Small intestine (tissue), 7 donors: ENCODE data around the gene METTL8. TPM values are rescaled to one million over a fixed set of nuclear protein-coding genes. Genes with fewer than 3 reads are reported as not detected.

Experiments used
- DNase-seq, 2 donors: peaks; one replicate each; pipeline versions ENCODE4 v3.0.0 to v3.0.0-alpha.2; 2013
- FAIRE-seq: peaks from 2 replicates; lab custom pipeline; 2012; peaks lifted over from hg19 to GRCh38; lab: Jason Lieb, UNC
- H3K27ac ChIP-seq, 3 donors: one replicate each; pipeline ENCODE4 v1.5.1; 2013; ENCODE audit warnings: low read length in 2 of 3, mild to moderate bottlenecking in 2 of 3, control low read depth in 1 of 3, inconsistent platforms in 1 of 3, low read depth in 1 of 3, moderate library complexity in 1 of 3
- H3K27me3 ChIP-seq, 3 donors: one replicate each; pipeline ENCODE4 v1.6.1; 2013; ENCODE audit warnings: low read length in 3 of 3, inconsistent platforms in 1 of 3; ENCODE audit not compliant: control insufficient read depth in 3 of 3, insufficient read depth in 3 of 3
- H3K36me3 ChIP-seq, 3 donors: one replicate each; pipeline ENCODE4 v1.6.1; 2013; ENCODE audit warnings: low read length in 3 of 3, inconsistent platforms in 1 of 3, low read depth in 1 of 3, mild to moderate bottlenecking in 1 of 3, moderate library complexity in 1 of 3; ENCODE audit not compliant: control insufficient read depth in 3 of 3, insufficient read depth in 2 of 3
- H3K4me1 ChIP-seq, 3 donors: one replicate each; pipeline ENCODE4 v1.6.1; 2013; ENCODE audit warnings: low read length in 2 of 3, inconsistent platforms in 1 of 3, low read depth in 1 of 3, mild to moderate bottlenecking in 1 of 3, moderate library complexity in 1 of 3; ENCODE audit not compliant: control insufficient read depth in 3 of 3, insufficient read depth in 2 of 3
- H3K4me3 ChIP-seq, 3 donors: one replicate each; pipeline ENCODE4 v1.5.1; 2013; ENCODE audit warnings: low read length in 3 of 3, control low read depth in 1 of 3, inconsistent platforms in 1 of 3, low read depth in 1 of 3, mild to moderate bottlenecking in 1 of 3, moderate library complexity in 1 of 3
- H3K9me3 ChIP-seq, 2 donors: one replicate each; pipeline ENCODE4 v1.6.1; 2013; ENCODE audit warnings: low read depth in 1 of 2, low read length in 1 of 2; ENCODE audit not compliant: control insufficient read depth in 2 of 2, insufficient read depth in 1 of 2
- WGBS, 3 donors: extraction: QIAGEN DNeasy Blood & Tissue Kit; methylation state at CpG; one replicate each; pipeline ENCODE4 v1.1.7; 2013; 5-methylcytosine and 5-hydroxymethylcytosine counted together
- polyA plus RNA-seq, 4 donors: library from polyadenylated mRNA; stranded (reverse) in 3 of 4; unstranded in 1 of 4; fragments of 200-250 nt in 3 of 4; fragments of 120-200 nt in 1 of 4; gene quantifications; one replicate each; pipeline versions ENCODE4 v1.2.1 to v1.2.3, GENCODE V29; 2013
- donor health status: healthy with polysubstance abuse.
- donor health status: control.
- donor health status: control.
- donor health status: Bipolar disorder and iron deficiency.
- donor health status: healthy.

METTL8 gene
- polyA plus RNA-seq, 4 donors = 2.2 to 14.5 (median 7.4) TPM

DNA sequence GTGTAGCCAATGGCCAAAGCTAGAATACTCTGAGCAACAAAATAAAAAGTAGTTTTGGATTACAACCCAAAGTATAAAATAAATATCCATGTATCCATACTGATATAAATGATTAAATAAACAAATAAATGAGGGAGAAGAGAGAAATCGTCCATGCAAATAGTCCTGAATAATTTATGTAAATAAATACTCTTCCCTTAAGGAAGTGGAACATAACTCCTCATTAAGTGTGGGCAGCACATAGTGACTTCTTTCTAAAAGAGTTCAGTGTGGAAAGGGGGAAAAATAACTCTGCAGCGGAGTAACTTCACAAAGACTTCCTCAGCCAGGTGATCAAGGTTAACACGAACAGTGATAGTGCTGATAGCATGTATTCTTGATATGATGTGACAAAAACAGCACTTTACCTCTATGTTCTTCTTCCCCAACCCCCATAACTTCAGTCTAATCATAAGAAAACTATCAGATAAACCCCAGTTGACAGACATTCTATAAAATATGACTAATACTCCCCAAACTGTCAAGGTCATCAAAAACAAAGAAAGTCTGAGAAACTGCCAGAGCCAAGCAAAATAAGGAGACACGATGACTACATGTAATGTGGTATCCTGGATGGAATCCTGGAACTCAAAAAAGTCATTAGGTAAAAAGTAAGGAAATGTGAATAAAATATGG, 30.7 kb downstream of the METTL8 start:
- no peaks in the 10 kb centered on the region for H3K27me3 ChIP-seq
- H3K4me1 ChIP-seq = no peaks in the 10 kb centered on the region
- H3K4me3 ChIP-seq = no peak overlapping the region
- FAIRE-seq (no peak), DNase-seq (no peak)
- 80 to 88% (median 83%) methylated on average over 4 of the region's 4 CpGs for WGBS, 3 donors
- no peaks in the 10 kb centered on the region for H3K36me3 ChIP-seq
- no peak overlapping the region for H3K27ac ChIP-seq
- no peaks in the 10 kb centered on the region for H3K9me3 ChIP-seq

DNA sequence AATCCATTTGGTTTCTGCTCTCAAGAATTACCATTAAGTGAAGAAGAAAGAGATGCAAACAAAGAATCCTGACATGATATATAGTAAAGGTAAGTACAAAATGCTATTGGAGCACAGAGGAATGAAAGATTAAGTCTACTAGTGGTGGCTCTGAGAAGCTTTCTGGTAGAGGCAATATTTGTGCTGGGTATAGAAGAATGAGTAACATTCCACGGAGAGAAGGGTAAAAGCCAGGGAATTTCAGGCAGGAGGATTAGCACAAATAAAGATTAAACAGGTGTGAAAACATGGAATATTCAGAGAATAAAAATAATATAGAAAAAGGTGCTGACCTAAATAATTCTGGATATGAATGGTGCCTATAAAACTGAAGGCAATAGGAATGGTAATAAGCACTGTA, 31.8 kb downstream of the METTL8 start:
- Histone ChIP-seq H3K4me1 (no peaks in the 10 kb centered on the region), H3K9me3 (peaks cover 0 to 2% of the 10 kb centered on the region in 2 donors), H3K27me3 (no peaks in the 10 kb centered on the region), H3K36me3 (no peaks in the 10 kb centered on the region), H3K4me3 (no peak overlapping the region), H3K27ac (no peak overlapping the region)
- no peak for DNase-seq
- no peak for FAIRE-seq
- 91 to 97% (median 96%) methylated on average over 1 of the region's 1 CpG for WGBS, 3 donors

DNA sequence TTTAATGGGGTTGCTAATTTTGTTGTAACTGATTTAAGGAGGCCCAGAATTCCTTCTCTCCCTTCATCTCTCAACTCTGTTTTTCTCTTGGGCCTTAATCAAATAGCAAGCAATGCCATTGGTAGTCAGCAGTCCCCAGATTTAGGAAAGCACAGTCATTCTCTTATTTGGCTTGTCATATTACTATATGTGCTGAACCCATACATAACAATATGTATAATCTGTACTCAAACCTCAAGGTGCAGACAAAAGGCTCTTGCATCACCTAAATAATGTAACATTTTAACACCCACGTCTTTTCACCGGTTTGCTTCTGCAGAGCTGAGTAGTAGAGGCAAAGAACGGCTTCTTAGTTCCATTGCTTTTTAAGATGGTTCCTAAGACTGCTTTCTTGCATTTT, 33.4 kb downstream of the METTL8 start:
- FAIRE-seq (no peak), DNase-seq (no peak)
- no peaks in the 10 kb centered on the region for H3K36me3 ChIP-seq
- 92 to 99% (median 95%) methylated on average over 3 of the region's 3 CpGs for WGBS, 3 donors
- H3K4me1 ChIP-seq = no peaks in the 10 kb centered on the region
- H3K27me3 ChIP-seq = no peaks in the 10 kb centered on the region
- H3K9me3 ChIP-seq = peaks cover 0 to 5% of the 10 kb centered on the region in 2 donors
- no peak overlapping the region for H3K4me3 ChIP-seq
- H3K27ac ChIP-seq = no peak overlapping the region

DNA sequence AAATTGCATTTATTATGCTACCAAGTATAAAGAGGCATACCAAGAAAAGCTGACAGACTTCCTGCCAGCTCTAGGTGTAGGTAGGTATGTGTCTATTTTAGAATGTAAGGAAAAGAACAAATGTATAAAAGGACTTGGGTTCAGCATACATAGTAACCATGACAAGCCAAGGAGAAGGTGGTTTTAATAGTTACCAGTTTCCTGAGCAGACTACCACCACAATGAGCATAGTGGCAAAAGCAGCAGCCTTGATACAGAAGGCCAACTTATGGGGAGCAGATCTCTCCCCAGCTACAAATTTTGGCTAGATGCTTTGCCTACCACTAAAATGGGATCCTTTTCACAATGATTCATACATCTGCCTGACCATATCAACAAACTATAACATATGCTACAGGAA, 34.5 kb downstream of the METTL8 start:
- H3K27ac ChIP-seq = no peak overlapping the region
- no peaks in the 10 kb centered on the region for H3K4me1 ChIP-seq
- peaks cover 0 to 5% of the 10 kb centered on the region in 2 donors for H3K9me3 ChIP-seq
- no peaks in the 10 kb centered on the region for H3K36me3 ChIP-seq
- no peak overlapping the region for H3K4me3 ChIP-seq
- no peaks in the 10 kb centered on the region for H3K27me3 ChIP-seq
- FAIRE-seq (no peak), DNase-seq (no peak)

DNA sequence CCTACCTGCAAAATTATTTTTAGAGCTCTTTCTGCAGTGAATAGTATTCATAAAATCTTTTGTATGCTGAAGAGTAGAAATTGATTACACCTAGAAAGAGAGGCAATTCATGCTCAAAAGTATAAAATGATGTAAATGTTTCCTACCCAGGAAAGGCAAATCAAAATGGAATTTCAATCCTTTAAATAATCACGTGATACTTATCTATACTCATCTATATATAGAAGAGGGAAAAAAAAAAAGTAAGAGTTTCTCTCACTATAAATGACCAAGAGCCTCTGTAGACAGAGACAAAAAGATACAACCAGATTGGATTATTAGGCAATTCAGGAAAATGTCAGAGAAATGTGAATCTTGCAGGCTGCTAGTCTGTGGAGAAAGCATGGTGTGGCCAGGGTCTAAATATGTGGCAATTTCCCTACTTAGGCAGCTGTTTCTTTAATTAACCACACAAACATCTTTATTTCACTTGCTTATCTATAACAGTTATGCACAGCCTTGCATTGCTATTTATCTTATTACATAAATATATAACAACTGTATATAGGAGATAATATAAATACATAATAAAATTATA, 39.5 kb downstream of the METTL8 start:
- Histone ChIP-seq H3K4me3 (no peak overlapping the region), H3K27me3 (no peaks in the 10 kb centered on the region), H3K27ac (no peak overlapping the region), H3K36me3 (no peaks in the 10 kb centered on the region), H3K4me1 (no peaks in the 10 kb centered on the region), H3K9me3 (peaks cover 0 to 5% of the 10 kb centered on the region in 2 donors)
- FAIRE-seq = no peak
- 69 to 75% (median 70%) methylated on average over 1 of the region's 1 CpG for WGBS, 3 donors
- no peak for DNase-seq

DNA sequence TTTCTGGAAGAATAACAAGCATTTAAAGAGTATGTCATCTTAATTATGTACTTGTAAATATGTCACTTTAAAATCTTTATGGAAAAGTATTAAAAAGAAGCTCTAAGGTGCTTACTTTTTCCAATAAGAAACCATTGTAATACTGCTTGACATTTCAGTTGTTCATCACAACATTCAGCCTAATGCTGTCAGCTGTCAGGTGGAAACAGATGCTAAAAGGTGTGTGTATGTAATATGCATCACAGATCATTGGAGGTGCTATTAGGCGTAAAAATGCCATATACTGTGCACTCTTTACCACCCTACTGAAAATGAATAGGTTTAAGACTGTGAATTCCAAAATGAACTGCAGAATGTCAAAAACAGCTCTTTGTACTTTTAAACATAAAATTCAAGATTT, 40.3 kb downstream of the METTL8 start:
- no peak for DNase-seq
- WGBS, 3 donors = 94 to 100% (median 94%) methylated on average over 1 of the region's 1 CpG
- no peak for FAIRE-seq
- H3K4me1 ChIP-seq = no peaks in the 10 kb centered on the region
- no peak overlapping the region for H3K27ac ChIP-seq
- no peaks in the 10 kb centered on the region for H3K27me3 ChIP-seq
- no peak overlapping the region for H3K4me3 ChIP-seq
- H3K36me3 ChIP-seq = no peaks in the 10 kb centered on the region
- peaks cover 0 to 5% of the 10 kb centered on the region in 2 donors for H3K9me3 ChIP-seq

DNA sequence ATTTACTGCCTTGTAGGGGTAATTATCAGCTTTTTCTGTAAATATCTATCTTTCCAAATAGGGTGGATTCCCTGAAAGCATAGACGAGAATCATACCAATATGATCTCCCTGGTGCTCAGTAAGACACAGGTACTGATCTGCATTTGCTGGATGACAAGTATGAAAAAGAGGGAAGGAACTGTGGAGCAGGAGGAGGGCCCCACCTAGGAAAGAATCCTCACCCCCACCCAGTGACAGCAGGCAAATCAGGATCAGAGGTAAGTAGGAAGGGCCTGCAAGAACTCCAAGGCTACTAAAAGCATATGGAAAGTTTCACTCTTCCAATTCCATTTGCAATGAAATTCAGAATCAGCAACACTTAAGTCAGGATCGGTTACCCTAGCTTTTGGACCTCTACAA, 42.3 kb downstream of the METTL8 start:
- Histone ChIP-seq H3K27me3 (no peaks in the 10 kb centered on the region), H3K4me1 (no peaks in the 10 kb centered on the region), H3K27ac (no peak overlapping the region), H3K4me3 (no peak overlapping the region), H3K9me3 (no peaks in the 10 kb centered on the region), H3K36me3 (peaks cover 0 to 3% (median 0%) of the 10 kb centered on the region in 3 donors)
- DNase-seq (no peak), FAIRE-seq (no peak)
- 83 to 94% (median 94%) methylated on average over 2 of the region's 2 CpGs for WGBS, 3 donors

DNA sequence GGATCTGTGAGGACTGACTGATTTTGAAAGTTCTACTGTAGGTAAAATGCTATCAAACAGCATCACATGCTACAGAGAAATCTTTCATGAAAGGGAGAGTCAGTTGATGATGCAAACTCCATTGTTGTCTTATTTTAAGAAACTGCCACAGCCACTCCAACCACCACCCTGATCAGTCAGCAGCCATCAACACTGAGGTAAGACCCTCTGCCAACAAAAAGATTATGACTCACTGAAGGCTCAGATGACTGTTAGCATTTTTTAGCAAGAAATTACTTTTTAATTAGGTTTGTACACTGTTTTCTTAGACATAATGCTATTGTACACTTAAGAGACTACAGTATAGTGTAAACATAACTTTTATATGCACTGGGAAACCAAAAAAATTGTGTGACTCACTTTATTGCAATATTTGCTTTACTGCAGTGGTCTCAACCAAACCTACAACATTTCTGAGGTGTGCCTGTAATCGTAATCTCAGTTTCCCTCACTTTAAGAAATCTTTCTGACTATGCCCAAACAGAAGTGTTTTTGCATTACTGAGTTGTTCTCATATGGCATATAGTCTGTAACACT, 42.8 kb downstream of the METTL8 start:
- Histone ChIP-seq H3K27me3 (no peaks in the 10 kb centered on the region), H3K4me3 (no peak overlapping the region), H3K4me1 (no peaks in the 10 kb centered on the region), H3K27ac (no peak overlapping the region), H3K9me3 (no peaks in the 10 kb centered on the region), H3K36me3 (peaks cover 0 to 3% (median 0%) of the 10 kb centered on the region in 3 donors)
- WGBS, 3 donors = 87 to 98% (median 88%) methylated on average over 1 of the region's 1 CpG
- FAIRE-seq (no peak), DNase-seq (no peak)
